Measurements from ENCODE around the gene APP. TPM values are rescaled to one million over a fixed set of nuclear protein-coding genes. Genes with fewer than 3 reads are reported as not detected.

APP gene
- total RNA-seq, 4 donors from 2014 or later = 471 to 1,291 (median 672) TPM

DNA sequence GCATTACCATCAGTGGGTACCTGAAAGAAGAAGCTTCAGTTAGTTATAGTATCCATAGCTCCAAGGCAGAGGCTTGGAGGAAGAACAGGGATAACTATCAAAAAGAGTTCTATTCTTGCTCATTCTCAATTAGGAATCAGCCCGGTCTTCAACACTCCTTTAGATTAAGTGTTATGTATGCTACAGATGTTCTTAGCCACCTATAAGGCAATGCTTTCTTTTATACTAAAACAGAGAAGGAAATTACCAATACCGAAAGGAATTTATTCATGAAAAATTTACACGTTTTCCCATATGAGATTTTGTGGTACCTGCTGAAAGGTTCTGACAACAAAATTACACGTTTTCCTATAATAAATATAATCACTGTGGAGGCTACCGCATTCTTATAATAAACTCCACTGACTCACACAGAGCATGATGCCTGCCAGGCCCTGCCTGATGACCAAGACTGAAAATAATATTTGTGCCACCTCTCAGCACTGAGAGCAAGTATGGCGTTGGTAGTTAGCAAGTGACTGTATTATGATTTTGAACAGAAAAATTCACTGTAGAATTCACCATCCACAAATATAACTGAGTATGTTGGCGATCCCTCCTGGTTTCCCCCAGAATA is 58.3 kb downstream of the APP start:
- Histone ChIP-seq H3K4me1 (peaks cover 0 to 19% (median 13%) of the 10 kb centered on the region in 4 donors), H3K4me3 (no peak overlapping the region), H3K36me3 (peaks cover 0 to 6% (median 1%) of the 10 kb centered on the region in 4 donors), H3K9me3 (no peaks in the 10 kb centered on the region), H3K27ac (no peak overlapping the region), H3K27me3 (no peaks in the 10 kb centered on the region)
- intact Hi-C loops (cut with DNase I; ENCODE audit: low total_unique reads) = no loop called here
- 66 to 72% methylated on average over 7 of the region's 7 CpGs for WGBS, 2 donors (ENCODE audit: low coverage in 1 of 2)
- DNase-seq = no peak
- in situ Hi-C loops (cut with MboI; ENCODE audit: low pct_ligation_motif_present in 1 of 4, low pct_unique_long_range_greater_than_20kb in 1 of 4, low sequenced_read_pairs in 3 of 4) = no loop called here
- no peak for TF ChIP-seq POLR2A (IDR thresholded peaks at IDR 0.05)
- TF ChIP-seq POLR2AphosphoS5 (IDR thresholded peaks at IDR 0.05) = no peak
- no peak for TF ChIP-seq CTCF (IDR thresholded peaks at IDR 0.05)
- no peak for TF ChIP-seq EP300 (IDR thresholded peaks at IDR 0.05; ENCODE audit: low read depth)

GRCh38 chr21:26110715-26111114 is 59.9 kb downstream of the APP start:
- intact Hi-C loops (cut with DNase I; ENCODE audit: low total_unique reads) = no loop called here
- Histone ChIP-seq H3K27ac (no peak overlapping the region), H3K9me3 (no peaks in the 10 kb centered on the region), H3K4me3 (no peak overlapping the region), H3K4me1 (peaks cover 0 to 7% (median 4%) of the 10 kb centered on the region in 4 donors), H3K36me3 (peaks cover 0 to 6% (median 1%) of the 10 kb centered on the region in 4 donors), H3K27me3 (no peaks in the 10 kb centered on the region)
- 49 to 58% methylated on average over 2 of the region's 2 CpGs for WGBS, 2 donors (ENCODE audit: low coverage in 1 of 2)
- DNase-seq = no peak
- in situ Hi-C loops (cut with MboI; ENCODE audit: low pct_ligation_motif_present in 1 of 4, low pct_unique_long_range_greater_than_20kb in 1 of 4, low sequenced_read_pairs in 3 of 4) = no loop called here
- TF ChIP-seq POLR2AphosphoS5 (IDR thresholded peaks at IDR 0.05) (no peak), EP300 (IDR thresholded peaks at IDR 0.05; ENCODE audit: low read depth) (no peak), POLR2A (IDR thresholded peaks at IDR 0.05) (no peak), CTCF (IDR thresholded peaks at IDR 0.05) (no peak)

DNA sequence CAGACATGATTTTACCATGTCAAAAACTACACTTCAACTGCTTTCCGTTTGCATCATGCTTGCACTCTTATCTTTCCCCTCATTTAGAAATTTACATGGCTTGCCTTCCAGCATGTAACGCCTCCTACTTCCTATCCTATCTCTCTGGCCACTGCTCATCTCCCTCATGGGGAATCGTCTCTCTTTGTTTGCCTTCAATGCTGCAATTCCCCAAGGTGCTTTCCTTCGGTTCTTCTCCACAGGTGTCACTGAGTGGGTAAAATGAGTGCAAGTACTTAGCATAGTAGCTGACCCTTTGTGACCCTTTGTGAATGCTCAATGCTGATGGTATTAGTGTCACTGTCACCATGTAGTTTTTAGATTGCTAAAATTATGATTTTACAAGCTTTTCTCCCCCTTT is 63.1 kb downstream of the APP start:
- Histone ChIP-seq H3K27me3 (no peaks in the 10 kb centered on the region), H3K4me1 (no peaks in the 10 kb centered on the region), H3K4me3 (no peak overlapping the region), H3K27ac (no peak overlapping the region), H3K9me3 (no peaks in the 10 kb centered on the region), H3K36me3 (peaks cover 0 to 6% (median 1%) of the 10 kb centered on the region in 4 donors)
- no peak for DNase-seq
- no peak for TF ChIP-seq POLR2AphosphoS5 (IDR thresholded peaks at IDR 0.05)
- no peak for TF ChIP-seq EP300 (IDR thresholded peaks at IDR 0.05; ENCODE audit: low read depth)
- no peak for TF ChIP-seq POLR2A (IDR thresholded peaks at IDR 0.05)
- TF ChIP-seq CTCF (IDR thresholded peaks at IDR 0.05) = no peak
- in situ Hi-C loops (cut with MboI; ENCODE audit: low pct_ligation_motif_present in 1 of 4, low pct_unique_long_range_greater_than_20kb in 1 of 4, low sequenced_read_pairs in 3 of 4) = no loop called here
- intact Hi-C loops (cut with DNase I; ENCODE audit: low total_unique reads) = no loop called here
- WGBS, 2 donors (ENCODE audit: low coverage in 1 of 2) = 81 to 92% methylated on average over 4 of the region's 4 CpGs

DNA sequence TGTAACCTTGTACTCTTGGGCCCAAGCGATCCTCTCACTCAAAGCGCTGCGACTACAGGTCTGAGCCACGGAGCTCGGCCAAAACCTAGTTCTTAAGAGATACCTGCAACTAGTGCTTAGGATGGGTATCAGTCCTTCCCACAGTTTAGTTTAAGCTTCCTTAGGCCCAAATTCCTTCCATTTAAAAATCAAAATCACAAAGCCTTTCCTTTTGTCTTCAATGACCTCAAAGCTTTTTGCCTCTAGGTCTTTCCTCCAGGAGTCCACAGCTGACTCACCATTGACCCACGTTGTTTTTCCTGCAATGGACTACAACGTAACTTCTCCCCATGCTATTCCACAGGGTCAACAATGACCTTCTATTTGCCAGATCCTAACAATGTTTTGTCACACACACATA is 64.0 kb downstream of the APP start:
- no peaks in the 10 kb centered on the region for H3K9me3 ChIP-seq
- WGBS, 2 donors (ENCODE audit: low coverage in 1 of 2) = 90 to 95% methylated on average over 7 of the region's 7 CpGs
- DNase-seq = no peak
- peaks cover 0 to 5% (median 1%) of the 10 kb centered on the region in 4 donors for H3K36me3 ChIP-seq
- H3K27ac ChIP-seq = no peak overlapping the region
- intact Hi-C loops (cut with DNase I; ENCODE audit: low total_unique reads) = no loop called here
- TF ChIP-seq EP300 (IDR thresholded peaks at IDR 0.05; ENCODE audit: low read depth) (no peak), CTCF (IDR thresholded peaks at IDR 0.05) (no peak), POLR2A (IDR thresholded peaks at IDR 0.05) (no peak), POLR2AphosphoS5 (IDR thresholded peaks at IDR 0.05) (no peak)
- no peaks in the 10 kb centered on the region for H3K4me1 ChIP-seq
- no peaks in the 10 kb centered on the region for H3K27me3 ChIP-seq
- no peak overlapping the region for H3K4me3 ChIP-seq
- in situ Hi-C loops (cut with MboI; ENCODE audit: low pct_ligation_motif_present in 1 of 4, low pct_unique_long_range_greater_than_20kb in 1 of 4, low sequenced_read_pairs in 3 of 4) = no loop called here
